Upper lobe of left lung (tissue), 6 donors: ENCODE measurements around the gene SHISAL1. TPM values are rescaled to one million over a fixed set of nuclear protein-coding genes. Genes with fewer than 3 reads are reported as not detected.

Source experiments
- ATAC-seq, 2 donors: fragments of 200-7000 bp; cut with Tn5 transposase; one replicate each; pipeline ENCODE4 v1.9.1; 2022; ENCODE audit warnings: mild to moderate bottlenecking in 2 of 2, moderate library complexity in 2 of 2; ENCODE audit not compliant: low FRiP score in 2 of 2
- DNase-seq, 2 donors: peaks; one replicate each; pipeline ENCODE4 v3.0.0-alpha.2; 2019 to 2020
- H3K27ac ChIP-seq, 4 donors: fragments of 200-600 bp; sonication (generic); one replicate each; pipeline ENCODE4 v1.5.1; 2016 to 2019
- H3K27me3 ChIP-seq, 4 donors: fragments of 200-600 bp; sonication (generic); one replicate each; pipeline ENCODE4 v1.5.1; 2017 to 2019
- H3K36me3 ChIP-seq, 4 donors: fragments of 200-600 bp; sonication (generic); one replicate each; pipeline ENCODE4 v1.5.1; 2016 to 2019
- H3K4me1 ChIP-seq, 4 donors: fragments of 200-600 bp; sonication (generic); one replicate each; pipeline ENCODE4 v1.5.1; 2018 to 2019
- H3K4me3 ChIP-seq, 4 donors: fragments of 200-600 bp; sonication (generic); one replicate each; pipeline ENCODE4 v1.5.1; 2017 to 2019; ENCODE audit warnings: mild to moderate bottlenecking in 2 of 4, moderate library complexity in 1 of 4
- H3K9me3 ChIP-seq, 4 donors: fragments of 200-600 bp; sonication (generic); one replicate each; pipeline ENCODE4 v1.5.1; 2018 to 2019
- CTCF ChIP-seq, 6 experiments: fragments of 450-650 bp in 4 of 6; fragments of 200-600 bp in 2 of 6; sonication (generic) in 2 of 6; IDR thresholded peaks; one replicate each; pipeline ENCODE4 v1.5.1; 2016 to 2019; ENCODE audit warnings: antibody characterized with exemption in 6 of 6
- EP300 ChIP-seq, 4 donors: sonication (generic); formaldehyde crosslinking; IDR thresholded peaks; one replicate each; pipeline ENCODE4 v1.5.1; 2017; ENCODE audit warnings: antibody characterized with exemption in 4 of 4, control low read depth in 2 of 4
- POLR2A ChIP-seq, 4 donors: fragments of 450-650 bp; IDR thresholded peaks; one replicate each; pipeline ENCODE4 v1.5.1; 2016 to 2017; ENCODE audit warnings: antibody characterized with exemption in 4 of 4, mild to moderate bottlenecking in 2 of 4
- POLR2AphosphoS5 ChIP-seq, 2 donors: sonication (generic); formaldehyde crosslinking; IDR thresholded peaks; one replicate each; pipeline ENCODE4 v1.5.1; 2017; ENCODE audit warnings: antibody characterized with exemption in 2 of 2
- WGBS, 2 donors: methylation state at CpG; one replicate each; pipeline ENCODE4 v1.1.5; 2017 to 2018; 5-methylcytosine and 5-hydroxymethylcytosine counted together
- total RNA-seq, 6 donors: library from RNA; depleted of rRNA in 4 of 6; stranded (reverse); fragments of >200 nt in 4 of 6; gene quantifications; one replicate each; pipeline versions ENCODE4 v1.1.0 to v1.2.1, GENCODE V29; 2016 to 2021
- donor health status: DM: no; HTN: no; CAD: no; lungs with moderate emphysema.
- donor health status: DM: no; HTN: yes; CAD: no; lungs with severe emphysema.

The SHISAL1 gene
- total RNA-seq, 6 donors from 2014 or later = 0.11 to 1.0 (median 0.20) TPM; not detected in 1

DNA sequence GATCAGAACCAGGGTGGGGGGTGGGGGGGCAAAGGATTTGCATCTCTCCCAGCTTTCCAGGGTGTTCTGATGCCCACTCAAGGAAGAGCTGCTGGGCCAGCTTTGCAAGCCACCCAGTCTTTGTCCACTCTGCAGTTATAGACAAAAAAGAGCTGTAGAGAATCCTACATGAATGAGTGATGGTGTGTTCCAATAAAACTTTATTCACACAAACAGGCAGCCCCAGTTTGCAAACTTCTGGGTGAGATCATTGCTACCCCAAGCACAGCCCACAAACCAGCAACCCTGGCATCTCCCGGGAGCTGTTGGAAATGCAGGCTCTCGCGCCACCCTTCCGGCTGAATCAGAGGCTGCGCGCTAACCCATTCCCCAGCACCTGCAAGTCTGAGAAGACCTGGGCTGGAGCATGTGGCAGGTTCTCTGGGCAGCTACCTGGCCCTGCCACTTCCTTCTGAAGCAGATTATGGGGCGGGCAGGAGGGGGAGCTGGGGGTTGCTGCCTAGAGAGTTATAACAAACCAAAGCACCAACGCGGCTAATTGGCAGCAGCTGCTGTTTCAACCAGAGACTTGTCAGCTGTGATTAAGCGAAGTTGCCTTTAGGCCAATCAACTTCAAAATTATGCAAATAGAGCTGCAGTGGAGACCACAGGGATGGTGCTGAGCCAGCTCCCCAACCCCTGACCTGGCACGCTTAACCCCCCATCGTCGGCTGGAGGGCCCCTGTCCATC is 3.8 kb upstream of the SHISAL1 start:
- Histone ChIP-seq H3K4me1 (no peaks in the 10 kb centered on the region), H3K27me3 (no peaks in the 10 kb centered on the region), H3K36me3 (no peaks in the 10 kb centered on the region), H3K4me3 (no peak overlapping the region), H3K9me3 (no peaks in the 10 kb centered on the region), H3K27ac (no peak overlapping the region)
- DNase-seq (no peak), ATAC-seq (no peak)
- no peak for TF ChIP-seq EP300 (IDR thresholded peaks at IDR 0.05)
- TF ChIP-seq CTCF (IDR thresholded peaks at IDR 0.05) = no peak
- TF ChIP-seq POLR2AphosphoS5 (IDR thresholded peaks at IDR 0.05) = no peak
- 84 to 93% methylated on average over 7 to 13 of the region's 13 CpGs for WGBS, 2 donors

GRCh38 chr22:44314425-44315067 is 1.8 kb upstream of the SHISAL1 start:
- TF ChIP-seq CTCF (IDR thresholded peaks at IDR 0.05) (no peak), POLR2A (IDR thresholded peaks at IDR 0.05) (no peak), POLR2AphosphoS5 (IDR thresholded peaks at IDR 0.05) (no peak), EP300 (IDR thresholded peaks at IDR 0.05) (no peak)
- no peak for DNase-seq
- no peaks in the 10 kb centered on the region for H3K9me3 ChIP-seq
- H3K4me3 ChIP-seq = no peak overlapping the region
- no peaks in the 10 kb centered on the region for H3K36me3 ChIP-seq
- ATAC-seq = no peak
- H3K4me1 ChIP-seq = peaks cover 0 to 7% (median under 1%) of the 10 kb centered on the region in 4 donors
- H3K27ac ChIP-seq = no peak overlapping the region
- WGBS, 2 donors = 64 to 71% methylated on average over 17 of the region's 17 CpGs
- H3K27me3 ChIP-seq = no peaks in the 10 kb centered on the region

DNA sequence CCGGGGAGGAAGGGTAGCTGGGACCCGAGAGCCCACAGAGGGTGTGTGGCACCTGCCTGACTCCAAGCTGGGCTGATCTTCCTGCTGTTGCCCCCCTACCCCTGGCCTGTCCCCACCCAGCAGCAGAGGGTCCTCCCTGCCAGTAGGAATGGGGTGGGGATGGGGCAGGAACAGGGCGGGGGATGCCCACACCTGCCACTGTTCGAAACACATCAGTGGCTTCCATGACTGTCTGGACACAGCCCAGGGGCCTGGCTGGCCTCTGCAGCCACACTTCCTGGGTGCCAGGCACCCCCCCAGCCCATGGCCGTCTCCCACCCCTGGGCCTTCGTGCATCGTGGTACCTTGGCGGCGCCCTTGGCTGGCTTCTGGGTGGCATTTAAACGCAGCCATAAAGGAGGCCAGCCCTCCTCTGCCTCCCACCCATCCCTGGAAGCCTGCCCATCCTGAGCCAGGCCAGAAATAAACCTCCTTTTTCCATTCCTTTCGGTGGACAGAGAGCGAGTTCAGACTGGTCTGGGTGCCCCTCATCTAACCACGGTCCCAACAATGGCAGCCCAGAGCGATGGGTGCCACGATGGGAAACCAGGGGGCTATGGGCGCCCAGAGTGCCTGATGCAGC is 745 bp upstream of the SHISAL1 start:
- Histone ChIP-seq H3K4me1 (peaks cover 0 to 11% (median 2%) of the 10 kb centered on the region in 4 donors), H3K36me3 (no peaks in the 10 kb centered on the region), H3K27ac (no peak overlapping the region), H3K27me3 (no peaks in the 10 kb centered on the region), H3K9me3 (no peaks in the 10 kb centered on the region), H3K4me3 (no peak overlapping the region)
- TF ChIP-seq POLR2A (IDR thresholded peaks at IDR 0.05) (no peak), EP300 (IDR thresholded peaks at IDR 0.05) (no peak)
- ATAC-seq (no peak), DNase-seq (no peak)
- 83 to 92% methylated on average over 5 to 15 of the region's 16 CpGs for WGBS, 2 donors

DNA sequence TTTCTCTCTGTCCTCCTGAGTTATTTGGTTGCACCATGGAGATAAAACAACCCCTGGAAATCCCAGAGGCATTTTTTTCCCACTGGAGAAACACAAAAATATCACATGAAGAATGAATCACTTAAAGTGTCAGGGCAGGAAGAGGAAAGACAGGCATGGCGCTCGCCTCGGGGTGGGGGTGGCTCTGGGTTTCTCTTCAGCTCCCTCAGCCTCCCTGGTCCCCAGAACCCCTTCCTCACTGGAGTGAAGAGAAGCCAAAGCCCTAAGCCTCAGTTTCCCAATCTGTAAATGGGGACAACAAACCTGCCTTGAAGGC is 938 bp downstream of the SHISAL1 start:
- Histone ChIP-seq H3K36me3 (no peaks in the 10 kb centered on the region), H3K27ac (no peak overlapping the region), H3K4me3 (no peak overlapping the region), H3K9me3 (no peaks in the 10 kb centered on the region), H3K4me1 (peaks cover 0 to 11% (median 2%) of the 10 kb centered on the region in 4 donors), H3K27me3 (no peaks in the 10 kb centered on the region)
- ATAC-seq (no peak), DNase-seq (no peak)
- TF ChIP-seq EP300 (IDR thresholded peaks at IDR 0.05) (no peak), POLR2A (IDR thresholded peaks at IDR 0.05) (no peak), POLR2AphosphoS5 (IDR thresholded peaks at IDR 0.05) (no peak), CTCF (IDR thresholded peaks at IDR 0.05) (no peak)
- WGBS, 2 donors = 47 to 48% methylated on average over 3 of the region's 3 CpGs

DNA sequence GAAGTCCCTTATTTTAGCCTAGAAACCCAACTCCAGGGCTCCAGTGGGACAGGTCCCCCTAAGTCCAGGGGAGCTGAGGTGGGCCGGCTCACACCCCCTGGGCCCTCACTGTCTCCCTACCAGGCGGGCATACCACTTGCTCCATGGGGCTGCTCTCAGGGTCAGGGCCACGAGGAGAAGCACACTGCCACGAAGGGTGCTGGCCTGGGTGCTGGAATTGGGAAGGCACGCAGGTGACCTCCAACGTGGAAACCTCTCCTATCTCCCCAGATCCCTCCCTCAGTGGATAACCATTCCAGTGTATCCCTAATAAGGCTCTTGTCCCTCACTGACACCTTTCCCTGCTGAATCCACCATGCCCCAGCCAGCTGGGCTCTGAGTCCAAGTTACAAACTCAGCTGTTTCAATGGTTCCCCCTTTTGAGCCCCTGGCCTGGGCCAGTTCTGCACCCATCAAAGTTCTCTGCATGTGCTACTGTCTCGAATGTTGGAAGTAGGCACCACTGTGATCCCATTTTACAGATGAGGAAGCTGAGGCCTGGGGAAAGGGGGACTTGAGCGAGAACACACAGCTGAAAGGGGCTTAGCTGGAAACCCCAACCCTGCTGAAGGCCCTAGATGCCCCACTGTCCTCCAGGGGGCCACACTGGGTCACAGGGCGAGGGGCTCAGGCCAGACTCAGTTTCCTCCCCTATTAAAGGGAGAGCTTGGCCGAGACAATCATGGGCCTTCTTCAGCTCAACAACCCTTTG is 1.5 kb downstream of the SHISAL1 start:
- Histone ChIP-seq H3K36me3 (no peaks in the 10 kb centered on the region), H3K4me1 (peaks cover 0 to 11% (median 2%) of the 10 kb centered on the region in 4 donors), H3K4me3 (no peak overlapping the region), H3K9me3 (no peaks in the 10 kb centered on the region), H3K27ac (no peak overlapping the region), H3K27me3 (no peaks in the 10 kb centered on the region)
- TF ChIP-seq EP300 (IDR thresholded peaks at IDR 0.05) (no peak), CTCF (IDR thresholded peaks at IDR 0.05) (no peak), POLR2AphosphoS5 (IDR thresholded peaks at IDR 0.05) (no peak), POLR2A (IDR thresholded peaks at IDR 0.05) (no peak)
- WGBS, 2 donors = 84 to 85% methylated on average over 5 to 10 of the region's 10 CpGs
- no peak for DNase-seq
- ATAC-seq = no peak
